Suprapubic skin (tissue), 4 donors: Measurements from ENCODE around the gene CDH8.

ENCODE experiments used
- CTCF ChIP-seq, 2 donors: fragments of 200-600 bp in 1 of 2; fragments of 450-650 bp in 1 of 2; sonication (generic) in 1 of 2; IDR thresholded peaks; one replicate each; pipeline ENCODE4 v1.5.1; 2016 to 2019; ENCODE audit warnings: antibody characterized with exemption in 2 of 2, mild to moderate bottlenecking in 1 of 2, moderate library complexity in 1 of 2
- EP300 ChIP-seq: sonication (generic); formaldehyde crosslinking; IDR thresholded peaks from one replicate; pipeline ENCODE4 v1.6.1; 2017; ENCODE audit warnings: antibody characterized with exemption
- POLR2A ChIP-seq, 2 donors: fragments of 450-650 bp; IDR thresholded peaks; one replicate each; pipeline ENCODE4 v1.6.1; 2017; ENCODE audit warnings: antibody characterized with exemption in 2 of 2, mild to moderate bottlenecking in 2 of 2, moderate library complexity in 2 of 2
- POLR2AphosphoS5 ChIP-seq, 3 donors: sonication (generic); formaldehyde crosslinking; IDR thresholded peaks; one replicate each; pipeline ENCODE4 v1.6.1; 2017; ENCODE audit warnings: antibody characterized with exemption in 3 of 3

GRCh38 chr16:62068747-62069146 lies 32.5 kb upstream of the CDH8 start:
- TF ChIP-seq POLR2A (IDR thresholded peaks at IDR 0.05) (no peak), CTCF (IDR thresholded peaks at IDR 0.05) (no peak), EP300 (no peak), POLR2AphosphoS5 (IDR thresholded peaks at IDR 0.05) (no peak)
